ENCODE results near the gene SLC6A9. TPM values are rescaled to one million over a fixed set of nuclear protein-coding genes. Genes with fewer than 3 reads are reported as not detected.
A peak's percentile ranks its signal among the peaks of the same experiment; 100 is the strongest.

The SLC6A9 gene
- total and polyA plus RNA-seq, 2 experiments from 2014 or later, result 14.4 to 20.0 TPM

GRCh38 chr1:43992232-43992995, 38.8 kb downstream of the SLC6A9 start (continued):
- TF ChIP-seq ZNF114 (CRISPR knock-in tag; IDR thresholded peaks at IDR 0.05), result no peak
- no peak for TF ChIP-seq JUNB (IDR thresholded peaks at IDR 0.05; ENCODE audit: unreplicated experiment)
- TF ChIP-seq POLR2AphosphoS5 (IDR thresholded peaks at IDR 0.05; ENCODE audit: low read depth), result no peak
- TF ChIP-seq CTCF (conservative IDR thresholded peaks at IDR 0.05; ENCODE audit: low read depth in 2 of 2), result no peak
- TF ChIP-seq ZNF331 (CRISPR knock-in tag; IDR thresholded peaks at IDR 0.05; ENCODE audit: low read depth), result no peak
- no peak for TF ChIP-seq ETS1 (IDR thresholded peaks at IDR 0.05)

GRCh38 chr1:43991476-43992231, 39.6 kb downstream of the SLC6A9 start, which contains the start of gene CCDC24:
CCDC24 (plus strand) TSS chr1:43991599; CDS start chr1:43991879, 280 bp downstream.
- Histone ChIP-seq H3K27ac (ENCODE audit: low read depth) (peak within 1 kb of the TSS; percentile 72; the same call in 1 of the 2 replicates), H3F3A (replicated peaks; ENCODE audit: low read depth) (peaks cover 21% of the 10 kb centered on the region), H3K9me2 (ENCODE audit: insufficient read depth) (no peaks in the 10 kb centered on the region), H3K36me3 (ENCODE audit: insufficient read depth) (no peaks in the 10 kb centered on the region), H3K4me2 (peak within 1 kb of the TSS; percentile 97), H4K20me1 (replicated peaks; ENCODE audit: insufficient read depth) (no peaks in the 10 kb centered on the region), H3K4me3 (peak within 1 kb of the TSS; percentile 82), H3K27me3 (ENCODE audit: insufficient read depth) (peaks cover 11% of the 10 kb centered on the region; the same call in 1 of the 2 replicates), H2AFZ (peak within 1 kb of the TSS; percentile 96), H3K4me1 (ENCODE audit: insufficient read depth) (peaks cover 10% of the 10 kb centered on the region), H3K79me2 (replicated peaks; ENCODE audit: insufficient read depth) (no peaks in the 10 kb centered on the region)
- ATAC-seq (peak; percentile 71), DNase-seq (ENCODE audit: low spot score) (peak; percentile 85)
- Mint-ChIP-seq H3K4me1 (peaks cover 21% of the 10 kb centered on the region), H3K9me3 (no peaks in the 10 kb centered on the region), H3K36me3 (ENCODE audit: low read depth) (no peaks in the 10 kb centered on the region; the same call in 2 of the 3 replicates), H3K27ac (peak within 1 kb of the TSS; percentile 74), H3K4me3 (peak within 1 kb of the TSS; percentile 87), H3K27me3 (ENCODE audit: insufficient read depth, low read depth, poor library complexity) (peaks cover 43% of the 10 kb centered on the region)
- no peak for TF ChIP-seq ZNF331 (CRISPR knock-in tag; IDR thresholded peaks at IDR 0.05; ENCODE audit: low read depth)
- TF ChIP-seq ZNF462 (CRISPR knock-in tag; IDR thresholded peaks at IDR 0.05), result no peak
- TF ChIP-seq EZH2 (IDR thresholded peaks at IDR 0.05; ENCODE audit: low read depth, unreplicated experiment), result no peak
- no peak for TF ChIP-seq REST (IDR thresholded peaks at IDR 0.05; ENCODE audit: unreplicated experiment)
- TF ChIP-seq NANOG (IDR thresholded peaks at IDR 0.05; ENCODE audit: borderline replicate concordance), result 0 out of 2 replicates have a peak, but pooled peaks have one; percentile 18

Measured in GM23338 (cell line).